ACC112 (cell line): Measurements from ENCODE around the gene IL11RA.

Experiments
- H2AFZ ChIP-seq: fragments of 200-600 bp; sonication (generic); one replicate; pipeline ENCODE4 v1.6.0; 2017; ENCODE audit warnings: antibody characterized with exemption, low read length; ENCODE audit not compliant: unreplicated experiment
- H3K27ac ChIP-seq: fragments of 200-600 bp; sonication (generic); 2 replicates; pipeline ENCODE4 v1.5.1; 2014; ENCODE audit warnings: low read depth, mild to moderate bottlenecking, antibody characterized with exemption, low read length, moderate library complexity
- H3K27me3 ChIP-seq: fragments of 200-600 bp; sonication (generic); 2 replicates; pipeline ENCODE4 v1.6.1; 2014; ENCODE audit warnings: mild to moderate bottlenecking, antibody characterized with exemption, low read length, moderate library complexity, mixed read lengths; ENCODE audit not compliant: insufficient read depth
- H3K36me3 ChIP-seq: fragments of 200-600 bp; sonication (generic); 2 replicates; pipeline ENCODE4 v1.6.1; 2016; ENCODE audit warnings: mild to moderate bottlenecking, antibody characterized with exemption, low read length, moderate library complexity, mixed read lengths; ENCODE audit not compliant: insufficient read depth
- H3K4me1 ChIP-seq: fragments of 200-600 bp; sonication (generic); one replicate; pipeline ENCODE4 v1.6.1; 2016; ENCODE audit warnings: low read length, mixed read lengths; ENCODE audit not compliant: insufficient read depth, unreplicated experiment, control insufficient read depth
- H3K4me3 ChIP-seq: fragments of 200-600 bp; sonication (generic); 2 replicates; pipeline ENCODE4 v1.5.1; 2014; ENCODE audit warnings: mild to moderate bottlenecking, low read depth, low read length
- H3K79me2 ChIP-seq: fragments of 200-600 bp; sonication (generic); one replicate; pipeline ENCODE4 v1.6.0; 2016; ENCODE audit warnings: low read length; ENCODE audit not compliant: control insufficient read depth, unreplicated experiment, insufficient read depth

IL11RA gene

DNA sequence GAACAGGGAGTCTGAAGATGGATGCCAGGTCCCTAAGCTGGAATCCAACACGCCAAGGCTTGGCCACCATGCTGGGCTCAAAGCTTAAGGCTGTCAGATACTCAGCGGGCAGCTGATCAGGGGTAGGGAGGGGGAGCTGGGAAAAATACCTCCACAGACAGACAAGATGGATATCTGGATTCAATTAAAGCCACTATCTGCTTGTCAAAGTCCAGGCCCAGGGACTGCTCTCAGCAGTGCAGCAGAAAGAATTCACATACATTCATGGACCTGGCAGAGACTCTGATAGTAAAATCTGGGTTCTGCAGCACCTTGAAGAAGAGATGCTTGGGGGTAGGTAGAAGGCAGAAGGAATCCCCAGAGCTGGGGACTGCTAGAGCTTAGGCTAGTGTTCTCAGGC, 36.9 kb upstream of the IL11RA start:
- H3K27ac ChIP-seq, result no peak overlapping the region
- no peaks in the 10 kb centered on the region for H3K36me3 ChIP-seq
- H3K4me3 ChIP-seq, result no peak overlapping the region
- H3K79me2 ChIP-seq, result peaks cover 18% of the 10 kb centered on the region
- H3K4me1 ChIP-seq, result peaks cover 19% of the 10 kb centered on the region
- H2AFZ ChIP-seq, result no peak overlapping the region
- H3K27me3 ChIP-seq, result no peaks in the 10 kb centered on the region

DNA sequence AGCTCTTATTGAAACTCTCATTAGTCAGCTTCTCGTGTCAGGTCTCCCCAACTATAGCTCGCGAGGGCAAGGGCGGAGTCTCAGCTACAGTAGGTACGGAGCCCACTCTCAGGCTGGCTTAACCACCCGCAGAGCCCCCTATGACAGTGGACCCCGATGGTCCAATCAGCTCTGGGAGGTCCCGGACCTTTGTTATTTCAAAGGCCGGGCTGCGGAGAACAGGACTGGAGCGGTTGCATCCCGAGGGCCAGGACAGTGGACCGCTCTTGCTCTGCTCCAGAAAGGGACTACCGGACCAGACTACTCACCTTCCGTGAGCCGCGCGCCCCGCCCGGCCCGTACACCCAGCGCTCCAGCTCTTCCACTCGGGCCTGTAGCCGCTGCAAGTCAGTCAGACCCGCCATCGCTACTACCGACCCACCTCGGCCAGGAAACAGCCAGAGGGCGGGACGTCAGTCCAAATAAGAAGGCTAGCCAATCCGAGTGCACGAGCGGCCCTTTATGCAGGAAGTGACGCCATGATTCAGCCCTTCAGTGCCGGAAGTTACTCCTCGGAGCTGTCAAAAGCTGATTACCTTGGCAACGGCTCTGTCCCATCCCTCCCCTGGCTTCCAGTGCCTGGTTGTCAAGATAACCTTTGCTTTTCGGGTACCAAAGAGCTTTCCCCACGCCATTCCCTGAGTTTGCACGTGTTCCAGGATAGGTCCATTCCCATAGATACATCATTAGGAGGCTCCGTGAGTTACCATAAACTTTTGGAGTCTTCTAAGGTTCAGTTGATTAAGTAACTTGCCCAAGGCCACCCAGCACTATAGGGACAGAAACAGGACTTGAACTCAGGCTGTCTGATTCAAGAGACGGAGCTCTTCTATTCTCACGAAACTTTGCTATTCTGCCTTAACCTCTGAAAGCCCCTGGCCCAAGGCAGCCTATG, 31.7 kb upstream of the IL11RA start, which contains the start of gene DCTN3:
Gene DCTN3 (minus strand): TSS at position 435 of the 934 bp plus-strand sequence. CDS start 31 bp downstream, at position 404.
- peak within 1 kb of the TSS; percentile 88 for H2AFZ ChIP-seq
- peaks cover 7% of the 10 kb centered on the region for H3K4me1 ChIP-seq
- peak within 1 kb of the TSS; percentile 92 for H3K4me3 ChIP-seq
- H3K36me3 ChIP-seq, result no peaks in the 10 kb centered on the region
- H3K27me3 ChIP-seq, result peaks cover 32% of the 10 kb centered on the region
- H3K79me2 ChIP-seq, result peaks cover 10% of the 10 kb centered on the region
- H3K27ac ChIP-seq, result no peak within 1 kb of the TSS

DNA sequence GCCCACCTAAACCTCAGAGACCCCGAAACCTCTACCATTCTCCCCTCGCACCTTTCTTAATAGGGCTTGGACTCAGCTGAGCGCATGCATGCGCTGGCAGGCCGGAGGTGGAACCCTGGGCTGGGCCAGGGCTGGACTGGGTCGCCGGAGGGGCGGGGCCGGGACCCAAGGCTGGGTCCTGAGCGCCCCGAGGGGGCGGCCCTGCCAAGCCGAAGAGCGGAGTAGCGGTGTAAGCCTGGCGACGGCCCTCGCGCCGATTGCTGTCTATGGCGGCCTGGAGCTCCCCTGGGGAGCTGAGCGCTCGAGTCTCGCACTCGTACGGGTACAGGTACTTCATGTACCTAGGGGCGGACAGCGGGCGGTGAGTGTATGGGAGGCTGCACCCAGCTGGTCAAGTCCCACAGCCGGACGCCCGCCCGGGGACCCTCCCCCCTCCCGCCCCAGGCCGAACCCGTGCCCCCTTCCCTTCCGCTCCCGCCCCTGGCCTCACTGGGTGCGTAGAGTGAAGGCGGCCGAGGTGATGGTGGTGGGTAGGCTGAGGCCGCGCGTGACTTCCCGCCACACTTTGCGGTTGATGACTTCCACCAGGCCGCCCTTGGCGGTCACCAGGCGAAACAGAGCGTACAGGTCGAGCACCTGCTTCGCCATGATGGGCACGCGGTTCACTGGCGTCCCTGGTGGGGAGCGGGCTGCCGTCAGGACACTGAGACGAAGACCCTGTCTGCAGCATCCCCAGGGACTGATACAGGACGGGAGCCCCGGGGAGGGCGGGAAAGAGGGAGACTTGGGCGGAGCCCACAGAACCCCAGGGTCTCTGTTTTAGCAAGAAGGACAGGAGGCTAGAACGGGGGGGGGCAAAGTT, 28.4 kb upstream of the IL11RA start:
- Histone ChIP-seq H3K27me3 (peaks cover 64% of the 10 kb centered on the region), H2AFZ (no peak overlapping the region), H3K4me1 (peaks cover 11% of the 10 kb centered on the region), H3K36me3 (no peaks in the 10 kb centered on the region), H3K27ac (no peak overlapping the region), H3K4me3 (no peak overlapping the region), H3K79me2 (peaks cover 10% of the 10 kb centered on the region)

- Histone ChIP-seq H3K4me3 (no peak overlapping the region), H2AFZ (no peak overlapping the region), H3K4me1 (peaks cover 5% of the 10 kb centered on the region), H3K36me3 (no peaks in the 10 kb centered on the region), H3K27ac (no peak overlapping the region), H3K27me3 (peaks cover 73% of the 10 kb centered on the region), H3K79me2 (peaks cover 6% of the 10 kb centered on the region)
Observed at GRCh38 chr9:34624475-34625185, 27.4 kb upstream of the IL11RA start.

GRCh38 chr9:34625186-34625486, 26.8 kb upstream of the IL11RA start:
- peaks cover 78% of the 10 kb centered on the region for H3K27me3 ChIP-seq

DNA sequence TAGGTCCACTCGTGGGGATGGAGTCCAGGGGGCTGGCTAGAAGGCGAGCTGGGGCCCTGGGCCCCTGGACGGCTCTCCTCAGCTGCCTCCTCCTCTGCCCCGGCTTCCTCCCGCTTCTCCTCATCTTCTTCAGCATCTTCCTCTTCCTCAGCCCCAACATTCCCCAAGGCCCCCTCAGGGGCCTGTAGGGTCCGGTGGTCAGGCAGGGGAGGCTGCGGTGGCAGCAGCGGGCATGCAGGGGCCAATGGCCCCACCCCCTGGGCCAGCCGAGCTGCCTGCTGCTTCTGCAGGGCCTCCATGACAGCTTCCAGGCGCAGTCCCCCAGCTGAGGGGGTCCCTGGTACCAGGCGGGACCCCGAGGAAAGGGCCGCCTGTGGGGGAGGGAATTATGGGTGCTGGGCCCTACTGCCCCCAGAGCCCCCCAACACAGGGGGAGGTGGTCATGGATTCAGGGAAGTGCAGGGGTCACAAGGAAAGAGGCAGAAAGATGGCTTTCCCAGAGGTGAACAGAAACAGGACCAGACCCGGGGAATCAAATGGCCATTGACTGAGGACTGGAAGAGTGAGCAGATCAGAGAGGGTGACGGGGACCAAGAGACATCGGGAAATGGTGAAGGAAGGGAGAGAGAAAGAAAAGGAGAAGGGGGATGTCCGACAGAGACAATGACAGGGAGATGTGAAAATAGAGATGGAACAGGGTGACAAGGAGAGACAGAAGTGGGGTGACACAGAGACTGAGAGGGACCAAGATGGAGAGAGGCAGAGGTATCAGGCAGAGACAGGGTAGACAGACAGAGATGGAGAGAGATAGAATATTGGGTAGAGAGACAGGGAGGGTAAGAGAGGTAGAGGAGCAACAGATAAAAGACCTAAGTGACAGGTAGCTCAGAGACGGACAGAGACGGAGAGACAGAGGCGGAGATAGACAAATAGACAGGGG, 24.0 kb upstream of the IL11RA start:
- Histone ChIP-seq H3K27me3 (peaks cover 73% of the 10 kb centered on the region), H3K27ac (no peak overlapping the region), H3K79me2 (no peaks in the 10 kb centered on the region), H3K36me3 (no peaks in the 10 kb centered on the region), H3K4me1 (peaks cover 4% of the 10 kb centered on the region), H3K4me3 (peak overlapping the region; percentile 69), H2AFZ (no peak overlapping the region)

More at GRCh38 chr9:34625186-34625486, 26.8 kb upstream of the IL11RA start:
- H3K79me2 ChIP-seq, result peaks cover 1% of the 10 kb centered on the region
- no peak overlapping the region for H3K4me3 ChIP-seq
- no peak overlapping the region for H2AFZ ChIP-seq
- no peak overlapping the region for H3K27ac ChIP-seq
- no peaks in the 10 kb centered on the region for H3K36me3 ChIP-seq
- H3K4me1 ChIP-seq, result peaks cover 4% of the 10 kb centered on the region

- Histone ChIP-seq H3K4me3 (peak within 1 kb of the TSS; percentile 69), H3K4me1 (peaks cover 4% of the 10 kb centered on the region), H3K27ac (no peak within 1 kb of the TSS), H3K36me3 (no peaks in the 10 kb centered on the region), H2AFZ (peak within 1 kb of the TSS; percentile 32), H3K79me2 (no peaks in the 10 kb centered on the region), H3K27me3 (peaks cover 65% of the 10 kb centered on the region)
Observed at GRCh38 chr9:34628656-34629490, 23.1 kb upstream of the IL11RA start, which contains the start of gene ARID3C. ARID3C (minus strand) TSS chr9:34629066; CDS start chr9:34628014, 1,052 bp downstream.

- Histone ChIP-seq H2AFZ (no peak overlapping the region), H3K79me2 (no peaks in the 10 kb centered on the region), H3K27me3 (peaks cover 59% of the 10 kb centered on the region), H3K4me3 (peak overlapping the region; percentile 69), H3K36me3 (no peaks in the 10 kb centered on the region), H3K4me1 (peaks cover 4% of the 10 kb centered on the region), H3K27ac (no peak overlapping the region)
Observed at GRCh38 chr9:34629491-34629808, 22.5 kb upstream of the IL11RA start.

- peaks cover 5% of the 10 kb centered on the region for H3K79me2 ChIP-seq
- no peaks in the 10 kb centered on the region for H3K36me3 ChIP-seq
- peaks cover 48% of the 10 kb centered on the region for H3K27me3 ChIP-seq
- H2AFZ ChIP-seq, result no peak overlapping the region
- peaks cover 8% of the 10 kb centered on the region for H3K4me1 ChIP-seq
- H3K4me3 ChIP-seq, result no peak overlapping the region
- H3K27ac ChIP-seq, result no peak overlapping the region
Observed at GRCh38 chr9:34630402-34631154, 21.4 kb upstream of the IL11RA start.
